Keratinocyte (primary cell): ENCODE data around the gene TMEM87B. TPM values are rescaled to one million over a fixed set of nuclear protein-coding genes. Genes with fewer than 3 reads are reported as not detected.

Source experiments
- DNase-seq: peaks from one replicate; pipeline ENCODE4 v3.0.0-alpha.2; 2011; ENCODE audit warnings: low read depth, missing footprints, low spot score
- FAIRE-seq: peaks from 2 replicates; lab custom pipeline; 2011; peaks lifted over from hg19 to GRCh38; lab: Jason Lieb, UNC
- H2AFZ ChIP-seq: 2 replicates; pipeline ENCODE4 v1.6.0; 2012; ENCODE audit warnings: low read length, control low read depth, inconsistent platforms; ENCODE audit not compliant: control insufficient read depth
- H3K27ac ChIP-seq: 2 replicates; pipeline ENCODE4 v1.5.1; 2011; ENCODE audit warnings: low read length; ENCODE audit not compliant: control insufficient read depth, insufficient read depth
- H3K27me3 ChIP-seq: 3 replicates; pipeline ENCODE4 v1.6.0; 2011; ENCODE audit warnings: low read length; ENCODE audit not compliant: control insufficient read depth, insufficient read depth; ENCODE audit errors: extremely low read depth
- H3K36me3 ChIP-seq, 2 experiments: 2 replicates in 1 of 2; 3 replicates in 1 of 2; pipeline ENCODE4 v1.5.1; 2011; ENCODE audit warnings: low read length in 2 of 2, mild to moderate bottlenecking in 1 of 2; ENCODE audit not compliant: control insufficient read depth in 2 of 2, insufficient read depth in 2 of 2; ENCODE audit errors: extremely low read depth in 1 of 2
- H3K4me1 ChIP-seq: 3 replicates; pipeline ENCODE4 v1.5.1; 2011; ENCODE audit warnings: low read length; ENCODE audit not compliant: control insufficient read depth, insufficient read depth; ENCODE audit errors: extremely low read depth
- H3K4me2 ChIP-seq: 3 replicates; pipeline ENCODE4 v1.6.0; 2011; ENCODE audit warnings: low read depth, low read length; ENCODE audit not compliant: control insufficient read depth, insufficient read depth; ENCODE audit errors: extremely low read depth
- H3K4me3 ChIP-seq, 3 experiments: fragments of 200-600 bp in 1 of 3; sonication (generic) in 1 of 3; 2 replicates in 2 of 3; 3 replicates in 1 of 3; pipeline ENCODE4 v1.5.1; 2011 to 2016; ENCODE audit warnings: low read length in 3 of 3, mild to moderate bottlenecking in 3 of 3, control low read depth in 2 of 3, inconsistent platforms in 1 of 3, low read depth in 1 of 3, mixed read lengths in 1 of 3, mixed run types in 1 of 3, moderate library complexity in 1 of 3; ENCODE audit not compliant: control insufficient read depth in 2 of 3, insufficient read depth in 2 of 3; ENCODE audit errors: extremely low read depth in 1 of 3
- H3K79me2 ChIP-seq: 2 replicates; pipeline ENCODE4 v1.6.0; 2012; ENCODE audit warnings: low read length; ENCODE audit not compliant: control insufficient read depth, insufficient read depth
- H3K9ac ChIP-seq: 3 replicates; pipeline ENCODE4 v1.6.0; 2011; ENCODE audit warnings: low read length; ENCODE audit not compliant: control insufficient read depth, insufficient read depth; ENCODE audit errors: extremely low read depth
- H3K9me1 ChIP-seq: 3 replicates; pipeline ENCODE4 v1.6.0; 2011; ENCODE audit warnings: low read length; ENCODE audit not compliant: control insufficient read depth, insufficient read depth; ENCODE audit errors: extremely low read depth
- H3K9me3 ChIP-seq: 2 replicates; pipeline ENCODE4 v1.5.1; 2012; ENCODE audit warnings: low read depth, low read length; ENCODE audit not compliant: control insufficient read depth
- H4K20me1 ChIP-seq: 3 replicates; pipeline ENCODE4 v1.6.0; 2011; ENCODE audit warnings: low read length; ENCODE audit not compliant: control insufficient read depth, insufficient read depth; ENCODE audit errors: extremely low read depth
- CTCF ChIP-seq, 3 experiments: IDR thresholded peaks in 1 of 3; conservative IDR thresholded peaks in 1 of 3; optimal IDR thresholded peaks in 1 of 3; 2 replicates in 2 of 3; 3 replicates in 1 of 3; pipeline versions ENCODE3 to v1.5.1; 2011; ENCODE audit warnings: low read length in 3 of 3, mild to moderate bottlenecking in 3 of 3, moderate library complexity in 2 of 3, control low read depth in 1 of 3, inconsistent platforms in 1 of 3; ENCODE audit not compliant: insufficient read depth in 2 of 3; ENCODE audit errors: extremely low read depth in 1 of 3
- EZH2 ChIP-seq: IDR thresholded peaks from one replicate; pipeline ENCODE4 v1.6.1; 2012; ENCODE audit warnings: inconsistent platforms, mild to moderate bottlenecking, low read length, moderate library complexity
- dilution Hi-C: fragments of 300-500 bp; cut with MboI; formaldehyde crosslinking; loops from one replicate; pipeline ENCODE4 v1.7.0; 2020; ENCODE audit warnings: low sequenced_read_pairs; ENCODE audit not compliant: extremely low pct_ligation_motif_present
- polyA plus RNA-seq, 5 experiments: library from polyadenylated mRNA; depleted of rRNA in 3 of 5; stranded (reverse) in 3 of 5; stranded (forward) in 1 of 5; unstranded in 1 of 5; fragments of >200 nt; gene quantifications; 1 replicate in 1 of 5; 2 replicates in 3 of 5; 3 replicates in 1 of 5; pipeline versions ENCODE4 v1.2.1 to v1.2.3, GENCODE V29; 2011 to 2012; ENCODE audit warnings: missing spikeins in 2 of 5, low read depth in 1 of 5, low replicate concordance in 1 of 5

Gene TMEM87B
- polyA plus RNA-seq, 1 donor (not counting 4 experiments of a cell fraction or from before 2014, with no cell fraction given): 37.3 TPM

GRCh38 chr2:112156152-112156986, 101.3 kb downstream of the TMEM87B start:
- DNase-seq: no peak
- Histone ChIP-seq H4K20me1 (no peaks in the 10 kb centered on the region), H3K36me3 (no peaks in the 10 kb centered on the region), H3K79me2 (no peaks in the 10 kb centered on the region), H2AFZ (no peak overlapping the region), H3K27ac (no peak overlapping the region), H3K4me2 (no peak overlapping the region), H3K27me3 (peaks cover 6% of the 10 kb centered on the region), H3K9me1 (no peaks in the 10 kb centered on the region), H3K4me1 (no peaks in the 10 kb centered on the region), H3K9ac (no peak overlapping the region), H3K4me3 (no peak overlapping the region), H3K9me3 (no peaks in the 10 kb centered on the region)
- no peak for FAIRE-seq
- dilution Hi-C loops: no loop called here
- TF ChIP-seq EZH2 (no peak), CTCF (optimal IDR thresholded peaks at IDR 0.05 in 1 of 3, IDR thresholded peaks at IDR 0.05 in 1 of 3, conservative IDR thresholded peaks at IDR 0.05 in 1 of 3; ENCODE audit: extremely low read depth in 1 of 3, insufficient read depth in 2 of 3, low read length in 3 of 3) (no peak)

GRCh38 chr2:112157472-112157871, 102.4 kb downstream of the TMEM87B start:
- no peaks in the 10 kb centered on the region for H3K36me3 ChIP-seq
- no peaks in the 10 kb centered on the region for H3K4me1 ChIP-seq
- no peak overlapping the region for H3K4me3 ChIP-seq
- no peak for FAIRE-seq
- no peaks in the 10 kb centered on the region for H3K9me3 ChIP-seq
- H3K27me3 ChIP-seq: peaks cover 6% of the 10 kb centered on the region
- H3K79me2 ChIP-seq: no peaks in the 10 kb centered on the region
- DNase-seq: no peak
- H3K9ac ChIP-seq: no peak overlapping the region
- H4K20me1 ChIP-seq: no peaks in the 10 kb centered on the region
- no peak overlapping the region for H3K27ac ChIP-seq
- no peak overlapping the region for H3K4me2 ChIP-seq
- TF ChIP-seq EZH2 (no peak), CTCF (optimal IDR thresholded peaks at IDR 0.05 in 1 of 3, IDR thresholded peaks at IDR 0.05 in 1 of 3, conservative IDR thresholded peaks at IDR 0.05 in 1 of 3; ENCODE audit: extremely low read depth in 1 of 3, insufficient read depth in 2 of 3, low read length in 3 of 3) (no peak)
- no peaks in the 10 kb centered on the region for H3K9me1 ChIP-seq
- dilution Hi-C loops: no loop called here
- no peak overlapping the region for H2AFZ ChIP-seq
